HUDEP-2 (cell line): ENCODE measurements around the gene ZNF821.
"Not testable (repeated sequence)": the region's sequence is repeated elsewhere in the genome, so short reads cannot be mapped to it uniquely, and the experiment has no call there.

Experiments
- DNase-seq, 76 experiments: peaks; one replicate each; lab custom pipeline; 2025; ENCODE audit not compliant: unreplicated experiment in 76 of 76; lab: John Stamatoyannopoulos, UW

The ZNF821 gene

DNA sequence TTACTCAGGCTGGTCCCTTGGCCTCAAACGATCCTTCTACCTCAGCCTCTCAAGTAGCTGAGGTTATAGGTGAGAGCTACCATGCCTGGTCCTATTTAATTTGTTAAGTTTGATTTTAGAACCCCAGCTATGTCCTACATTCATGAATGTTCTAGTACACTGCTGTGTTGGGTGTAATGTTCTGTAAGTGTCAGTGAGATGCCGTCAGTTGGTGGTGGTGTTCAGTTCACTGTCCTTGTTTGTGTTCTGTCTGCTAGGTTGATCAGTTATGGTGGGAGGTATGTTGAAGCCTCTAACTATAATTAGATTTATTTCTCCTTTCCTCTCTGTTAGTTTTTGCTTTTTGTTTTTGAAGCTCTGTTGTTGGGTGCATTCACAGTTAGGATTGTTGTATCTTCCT is 19.6 kb upstream of the ZNF821 start:
- no peak for DNase-seq

DNA sequence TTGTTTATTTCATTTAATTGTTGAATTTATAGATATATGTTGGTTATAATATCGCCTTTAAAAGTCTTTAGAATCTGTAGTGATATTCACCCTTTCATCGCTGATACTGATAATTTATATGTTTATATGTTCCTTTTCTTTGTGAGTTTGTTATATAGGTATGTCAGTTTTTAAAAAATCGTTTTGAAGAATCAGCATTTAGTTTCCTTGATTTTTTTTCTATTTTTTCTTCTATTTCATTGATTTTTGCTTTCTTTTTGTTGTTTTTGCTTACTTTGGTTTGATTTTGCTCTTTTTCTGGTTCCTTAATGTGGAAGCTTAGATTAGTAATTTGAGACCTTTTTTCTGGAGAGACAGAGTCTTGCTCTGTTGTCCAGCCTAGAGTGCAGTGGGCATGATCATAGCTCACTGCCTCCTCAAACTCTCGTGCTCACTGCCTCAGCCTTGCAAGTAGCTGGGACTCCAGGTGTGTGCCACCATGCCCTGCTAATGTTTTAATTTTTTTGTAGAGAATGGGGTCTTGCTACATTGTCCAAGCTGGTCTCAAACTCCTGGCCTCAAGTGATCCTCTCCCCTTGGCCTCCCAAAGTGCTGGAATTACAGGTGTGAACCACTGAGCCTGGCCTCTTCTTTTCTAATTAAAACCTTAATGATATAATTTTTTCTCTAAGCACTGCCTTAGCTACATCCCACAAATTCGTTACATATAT is 18.8 kb upstream of the ZNF821 start:
- no peak for DNase-seq

- no peak for DNase-seq
Measured at GRCh38 chr16:71899171-71899570, 15.2 kb upstream of the ZNF821 start.

- no peak for DNase-seq
Measured at GRCh38 chr16:71896764-71897368, 12.9 kb upstream of the ZNF821 start.

DNA sequence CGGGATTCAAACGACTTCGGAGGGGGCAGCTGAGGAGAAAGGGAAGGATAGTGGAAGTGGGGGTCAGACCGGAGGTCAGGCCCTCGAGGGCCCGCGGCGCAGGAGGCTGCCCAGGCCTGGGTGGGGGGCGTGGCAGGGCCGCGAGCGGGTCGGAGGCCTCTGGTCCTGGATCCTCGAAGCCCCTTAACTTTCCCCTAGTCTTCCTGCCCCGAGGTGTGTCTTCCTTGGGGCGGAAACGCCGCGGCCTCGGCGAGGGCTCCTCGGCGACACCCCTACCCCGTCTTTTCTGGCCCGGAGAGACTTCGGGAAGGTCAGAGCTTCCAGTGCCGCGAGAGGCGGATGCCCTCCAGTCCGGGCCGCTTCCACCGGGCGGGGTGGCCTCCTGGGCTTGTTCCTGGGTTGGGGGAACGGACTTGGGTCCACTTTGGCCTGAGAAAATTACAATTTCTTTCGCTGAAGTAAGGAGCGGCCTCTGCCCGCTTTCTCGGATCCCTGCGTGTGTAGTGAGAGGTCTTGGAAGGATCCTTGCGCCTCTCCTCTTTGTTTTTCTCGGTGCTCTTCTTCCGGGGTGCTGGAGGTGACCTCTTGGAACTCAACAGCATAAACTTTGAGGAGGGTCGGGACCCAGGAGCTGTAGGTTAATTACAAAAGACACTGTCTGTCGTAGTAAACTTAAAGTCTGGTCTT is 11.8 kb upstream of the ZNF821 start:
- DNase-seq = peak in 18 of 76 experiments; percentile 4 to 61 (median 35)

DNA sequence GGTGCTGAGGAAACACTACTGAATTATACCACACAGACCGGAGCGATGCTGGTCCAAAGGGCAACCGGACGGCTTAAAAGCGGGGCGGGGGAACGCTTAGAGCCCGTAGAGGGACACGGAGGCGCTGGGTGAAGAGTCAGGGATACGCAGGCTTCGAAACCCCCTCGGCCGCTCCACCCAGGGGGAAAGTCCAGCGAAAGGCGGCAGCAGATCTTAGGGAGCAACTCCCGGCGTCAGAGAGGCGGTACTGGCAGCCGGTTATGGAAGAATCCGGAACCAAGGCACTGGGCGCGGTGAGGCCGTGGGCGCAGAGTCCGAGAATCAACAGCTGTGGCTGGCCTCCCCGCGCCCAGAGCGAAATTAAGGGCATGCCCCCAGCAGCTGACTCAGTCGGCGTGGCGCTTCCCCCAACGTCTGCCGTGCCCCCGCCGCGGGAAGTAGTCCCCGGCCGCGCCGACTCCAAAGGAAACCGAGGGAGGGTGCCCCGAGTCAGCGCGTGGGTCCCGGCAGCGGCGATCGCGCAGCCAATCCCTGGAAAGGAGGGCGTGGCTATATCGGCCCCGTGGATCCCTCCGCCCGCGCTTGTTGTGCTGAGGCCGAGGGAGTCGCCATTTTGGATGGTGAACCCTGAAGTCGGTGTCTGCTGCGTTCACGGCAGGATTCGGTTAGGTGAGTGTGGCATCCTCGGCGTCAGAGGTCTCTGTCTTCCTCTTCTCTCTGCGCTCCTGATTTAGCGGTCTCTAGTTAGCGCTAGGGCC is 11.1 kb upstream of the ZNF821 start, which contains the start of gene IST1:
TSS of gene IST1 (plus strand) at position 611 of the 758 bp plus-strand sequence. CDS start 20,110 bp downstream, outside the sequence.
- DNase-seq = peak; percentile 25 to 98 (median 93)

GRCh38 chr16:71894229-71894920 is 10.4 kb upstream of the ZNF821 start:
- peak in 29 of 76 experiments; percentile 2 to 45 (median 18) for DNase-seq

DNA sequence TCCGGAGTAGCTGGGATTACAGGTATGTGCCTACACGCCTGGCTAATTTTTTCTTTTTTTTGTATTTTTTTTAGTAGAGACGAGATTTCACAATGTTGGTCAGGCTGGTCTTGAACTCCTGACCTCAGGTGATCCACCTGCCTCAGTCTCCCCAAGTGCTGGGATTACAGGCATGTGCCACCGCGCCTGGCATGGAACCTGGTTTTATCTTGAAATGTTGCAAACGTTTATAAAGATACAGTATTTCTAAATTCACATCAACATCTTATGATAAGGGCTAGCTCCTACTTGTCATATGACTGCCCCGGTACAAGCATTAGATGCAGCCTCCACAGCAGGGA is 9.9 kb upstream of the ZNF821 start:
- DNase-seq = no peak

DNA sequence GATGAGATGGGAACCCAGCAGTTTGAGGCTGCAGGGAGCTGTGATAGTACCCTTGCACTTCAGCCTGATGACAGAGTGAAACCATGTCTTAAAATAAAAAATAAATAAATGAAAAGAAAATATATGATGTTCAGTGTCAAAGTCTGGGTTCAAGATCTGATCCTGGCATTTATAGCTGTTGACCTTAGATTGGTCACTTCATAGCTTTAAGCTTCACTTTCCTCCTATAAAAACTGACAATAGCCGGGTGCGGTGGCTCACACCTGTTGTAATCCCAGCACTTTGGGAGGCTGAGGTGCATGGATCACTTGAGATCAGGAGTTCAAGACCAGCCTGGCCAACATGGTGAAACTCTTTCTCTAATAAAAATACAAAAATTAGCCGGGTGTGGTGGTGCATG is 5.2 kb upstream of the ZNF821 start:
- DNase-seq = no peak

DNA sequence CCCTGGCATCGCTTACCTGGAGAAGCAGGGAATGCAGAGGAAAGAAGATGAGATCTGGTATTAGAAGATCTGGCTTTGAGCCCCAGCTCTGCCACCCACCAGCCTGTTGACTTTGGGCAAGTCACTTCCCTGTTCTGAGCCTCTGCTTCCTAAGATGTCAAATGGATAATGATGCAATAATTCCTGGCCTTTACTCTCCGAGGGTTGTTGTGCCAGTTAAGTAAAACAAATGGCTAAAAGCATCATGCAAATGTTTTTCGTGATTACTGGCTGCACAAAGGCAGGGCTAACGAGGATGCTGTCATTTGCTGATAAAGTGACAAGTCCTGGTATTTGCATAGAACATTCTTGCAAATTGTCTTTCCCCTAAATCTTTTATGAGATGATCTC is 1.3 kb upstream of the ZNF821 start:
- DNase-seq = no peak

GRCh38 chr16:71883168-71883848 is 674 bp downstream of the ZNF821 start:
- DNase-seq = peak in 7 of 76 experiments; percentile 6 to 35 (median 17)

- DNase-seq = peak in 62 of 76 experiments; percentile 8 to 80 (median 51)
Measured at GRCh38 chr16:71882505-71883167, 1.3 kb downstream of the ZNF821 start.

DNA sequence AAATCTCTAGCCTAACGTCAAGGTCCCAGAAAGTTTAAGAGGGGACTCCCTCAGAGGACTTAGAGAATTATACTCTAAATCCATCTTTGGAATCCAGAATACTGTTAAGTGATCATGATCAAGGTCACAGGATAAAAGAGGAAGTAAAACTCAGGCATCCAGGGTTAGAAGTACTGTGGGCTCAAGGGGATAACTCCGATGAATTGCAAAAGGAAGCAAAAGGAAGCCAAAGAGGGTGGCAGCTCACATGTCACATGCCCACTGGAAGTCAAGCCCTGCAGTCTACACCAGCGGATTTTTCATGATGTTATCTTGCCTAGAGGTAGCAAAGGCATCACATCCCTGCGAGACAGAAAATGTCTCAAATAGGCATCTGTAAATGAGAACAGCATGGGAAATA is 3.8 kb downstream of the ZNF821 start:
- DNase-seq = no peak

DNA sequence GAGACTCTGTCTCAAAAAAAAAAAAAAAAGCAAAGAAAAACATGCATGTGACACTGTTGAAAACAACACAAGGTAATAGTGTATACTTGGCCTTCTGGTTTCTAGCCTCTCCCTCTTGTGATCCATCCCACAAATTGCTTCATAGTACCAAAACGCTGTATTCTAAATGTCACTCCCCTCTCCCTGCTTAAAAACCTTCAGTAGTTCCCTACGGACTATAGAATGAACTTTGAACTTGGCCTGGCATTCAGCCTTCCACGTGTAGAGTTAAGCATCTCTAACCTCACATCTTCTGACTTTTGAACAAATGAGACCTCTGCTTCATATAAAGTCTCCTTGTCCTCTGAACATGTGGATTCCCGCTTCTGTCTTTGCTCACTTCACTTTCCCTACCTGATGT is 5.1 kb downstream of the ZNF821 start:
- DNase-seq = no peak

- no peak for DNase-seq
Measured at GRCh38 chr16:71873199-71873598, 10.8 kb downstream of the ZNF821 start.

GRCh38 chr16:71870818-71871217 is 13.2 kb downstream of the ZNF821 start:
- no peak for DNase-seq

DNA sequence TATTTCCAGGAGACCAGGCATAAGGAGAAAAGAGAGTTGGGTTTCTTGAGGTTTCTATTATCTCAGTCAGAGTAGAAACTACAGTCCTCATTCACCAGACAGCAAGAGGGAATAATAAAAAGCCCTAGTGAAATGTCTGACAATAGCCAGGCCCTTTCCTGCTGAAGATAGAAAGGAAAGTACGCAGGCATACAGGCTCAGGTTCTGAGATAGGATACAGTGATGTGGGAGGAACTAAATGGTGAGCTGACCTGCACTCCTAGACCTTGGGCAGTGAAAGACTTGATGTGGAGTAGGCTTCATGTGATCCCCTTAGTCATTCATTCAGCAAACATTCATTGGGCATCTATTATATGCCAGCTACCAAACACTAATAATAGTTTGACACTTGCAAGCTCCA is 14.9 kb downstream of the ZNF821 start:
- DNase-seq = no peak

DNA sequence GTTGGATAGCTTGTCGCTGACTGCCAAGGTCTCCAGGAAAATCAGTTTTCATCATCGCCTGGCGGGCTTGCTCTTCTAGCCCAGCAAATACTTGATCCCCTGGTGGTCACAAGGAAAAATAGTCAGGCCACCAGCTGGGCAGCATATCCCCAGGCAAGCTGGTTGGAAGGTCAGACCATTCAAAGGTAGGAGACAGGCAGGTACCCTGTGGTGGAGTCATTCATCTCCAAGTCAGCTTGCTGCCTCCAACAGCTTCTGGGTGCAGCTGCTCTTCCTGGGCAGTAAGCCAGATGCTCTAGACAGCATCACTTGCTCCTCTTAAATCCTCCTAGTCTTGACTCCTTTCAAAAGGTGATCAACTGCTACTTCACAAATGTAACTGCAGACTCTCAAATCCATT is 16.0 kb downstream of the ZNF821 start:
- DNase-seq = no peak

- DNase-seq = not testable (repeated sequence)
Measured at GRCh38 chr16:71867175-71867574, 16.8 kb downstream of the ZNF821 start.
